ENCODE results near the gene LDLRAD4. TPM values are rescaled to one million over a fixed set of nuclear protein-coding genes. Genes with fewer than 3 reads are reported as not detected.

LDLRAD4 gene
- total RNA-seq, 1 donor: 50.9 TPM

- Histone ChIP-seq H3K4me3 (ENCODE audit: low read length) (no peak overlapping the region), H3K4me1 (ENCODE audit: insufficient read depth, low read length) (no peaks in the 10 kb centered on the region), H3K27me3 (ENCODE audit: insufficient read depth, low read length) (no peaks in the 10 kb centered on the region), H3K9me3 (ENCODE audit: low read depth, low read length) (no peaks in the 10 kb centered on the region)
Observed at GRCh38 chr18:13524054-13524453, 305.5 kb downstream of the LDLRAD4 start.

GRCh38 chr18:13524811-13525210 lies 306.3 kb downstream of the LDLRAD4 start:
- H3K9me3 ChIP-seq (ENCODE audit: low read depth, low read length): no peaks in the 10 kb centered on the region
- no peak overlapping the region for H3K4me3 ChIP-seq (ENCODE audit: low read length)
- no peaks in the 10 kb centered on the region for H3K27me3 ChIP-seq (ENCODE audit: insufficient read depth, low read length)
- no peaks in the 10 kb centered on the region for H3K4me1 ChIP-seq (ENCODE audit: insufficient read depth, low read length)

GRCh38 chr18:13525381-13526029 lies 306.9 kb downstream of the LDLRAD4 start:
- H3K4me1 ChIP-seq (ENCODE audit: insufficient read depth, low read length): peaks cover 6% of the 10 kb centered on the region
- H3K9me3 ChIP-seq (ENCODE audit: low read depth, low read length): no peaks in the 10 kb centered on the region
- no peaks in the 10 kb centered on the region for H3K27me3 ChIP-seq (ENCODE audit: insufficient read depth, low read length)
- H3K4me3 ChIP-seq (ENCODE audit: low read length): no peak overlapping the region

- no peak overlapping the region for H3K4me3 ChIP-seq (ENCODE audit: low read length)
- H3K4me1 ChIP-seq (ENCODE audit: insufficient read depth, low read length): peaks cover 7% of the 10 kb centered on the region
- H3K9me3 ChIP-seq (ENCODE audit: low read depth, low read length): no peaks in the 10 kb centered on the region
- H3K27me3 ChIP-seq (ENCODE audit: insufficient read depth, low read length): no peaks in the 10 kb centered on the region
Observed at GRCh38 chr18:13526519-13526918, 308.0 kb downstream of the LDLRAD4 start.

GRCh38 chr18:13527256-13527655 lies 308.7 kb downstream of the LDLRAD4 start:
- Histone ChIP-seq H3K4me3 (ENCODE audit: low read length) (no peak overlapping the region), H3K9me3 (ENCODE audit: low read depth, low read length) (no peaks in the 10 kb centered on the region)

GRCh38 chr18:13527730-13528129 lies 309.2 kb downstream of the LDLRAD4 start:
- H3K4me1 ChIP-seq (ENCODE audit: insufficient read depth, low read length): peaks cover 7% of the 10 kb centered on the region
- H3K4me3 ChIP-seq (ENCODE audit: low read length): no peak overlapping the region
- no peaks in the 10 kb centered on the region for H3K9me3 ChIP-seq (ENCODE audit: low read depth, low read length)
- H3K27me3 ChIP-seq (ENCODE audit: insufficient read depth, low read length): no peaks in the 10 kb centered on the region

More at GRCh38 chr18:13527256-13527655, 308.7 kb downstream of the LDLRAD4 start:
- no peaks in the 10 kb centered on the region for H3K27me3 ChIP-seq (ENCODE audit: insufficient read depth, low read length)
- H3K4me1 ChIP-seq (ENCODE audit: insufficient read depth, low read length): peaks cover 7% of the 10 kb centered on the region

- H3K9me3 ChIP-seq (ENCODE audit: low read depth, low read length): no peaks in the 10 kb centered on the region
- no peak overlapping the region for H3K4me3 ChIP-seq (ENCODE audit: low read length)
- peaks cover 7% of the 10 kb centered on the region for H3K4me1 ChIP-seq (ENCODE audit: insufficient read depth, low read length)
- H3K27me3 ChIP-seq (ENCODE audit: insufficient read depth, low read length): no peaks in the 10 kb centered on the region
Observed at GRCh38 chr18:13528739-13529392, 310.3 kb downstream of the LDLRAD4 start.

- no peak overlapping the region for H3K4me3 ChIP-seq (ENCODE audit: low read length)
- H3K4me1 ChIP-seq (ENCODE audit: insufficient read depth, low read length): peaks cover 7% of the 10 kb centered on the region
- H3K27me3 ChIP-seq (ENCODE audit: insufficient read depth, low read length): no peaks in the 10 kb centered on the region
- H3K9me3 ChIP-seq (ENCODE audit: low read depth, low read length): no peaks in the 10 kb centered on the region
Observed at GRCh38 chr18:13530033-13530878, 311.7 kb downstream of the LDLRAD4 start.

GRCh38 chr18:13530879-13531387 lies 312.4 kb downstream of the LDLRAD4 start:
- peaks cover 7% of the 10 kb centered on the region for H3K4me1 ChIP-seq (ENCODE audit: insufficient read depth, low read length)
- H3K27me3 ChIP-seq (ENCODE audit: insufficient read depth, low read length): no peaks in the 10 kb centered on the region
- no peaks in the 10 kb centered on the region for H3K9me3 ChIP-seq (ENCODE audit: low read depth, low read length)
- no peak overlapping the region for H3K4me3 ChIP-seq (ENCODE audit: low read length)

- peaks cover 7% of the 10 kb centered on the region for H3K4me1 ChIP-seq (ENCODE audit: insufficient read depth, low read length)
- H3K4me3 ChIP-seq (ENCODE audit: low read length): no peak overlapping the region
- no peaks in the 10 kb centered on the region for H3K27me3 ChIP-seq (ENCODE audit: insufficient read depth, low read length)
- no peaks in the 10 kb centered on the region for H3K9me3 ChIP-seq (ENCODE audit: low read depth, low read length)
Observed at GRCh38 chr18:13531681-13532325, 313.2 kb downstream of the LDLRAD4 start.

- Histone ChIP-seq H3K27me3 (ENCODE audit: insufficient read depth, low read length) (no peaks in the 10 kb centered on the region), H3K4me1 (ENCODE audit: insufficient read depth, low read length) (peaks cover 12% of the 10 kb centered on the region), H3K4me3 (ENCODE audit: low read length) (no peak overlapping the region), H3K9me3 (ENCODE audit: low read depth, low read length) (no peaks in the 10 kb centered on the region)
Observed at GRCh38 chr18:13532406-13533075, 314.0 kb downstream of the LDLRAD4 start.

- Histone ChIP-seq H3K27me3 (ENCODE audit: insufficient read depth, low read length) (no peaks in the 10 kb centered on the region), H3K4me3 (ENCODE audit: low read length) (no peak overlapping the region), H3K9me3 (ENCODE audit: low read depth, low read length) (no peaks in the 10 kb centered on the region), H3K4me1 (ENCODE audit: insufficient read depth, low read length) (peaks cover 24% of the 10 kb centered on the region)
Observed at GRCh38 chr18:13534631-13535030, 316.1 kb downstream of the LDLRAD4 start.

GRCh38 chr18:13536578-13536977 lies 318.0 kb downstream of the LDLRAD4 start:
- Histone ChIP-seq H3K9me3 (ENCODE audit: low read depth, low read length) (no peaks in the 10 kb centered on the region), H3K4me1 (ENCODE audit: insufficient read depth, low read length) (peaks cover 26% of the 10 kb centered on the region), H3K4me3 (ENCODE audit: low read length) (no peak overlapping the region), H3K27me3 (ENCODE audit: insufficient read depth, low read length) (no peaks in the 10 kb centered on the region)

GRCh38 chr18:13537022-13537780 lies 318.6 kb downstream of the LDLRAD4 start:
- no peaks in the 10 kb centered on the region for H3K27me3 ChIP-seq (ENCODE audit: insufficient read depth, low read length)
- H3K4me1 ChIP-seq (ENCODE audit: insufficient read depth, low read length): peaks cover 26% of the 10 kb centered on the region
- no peaks in the 10 kb centered on the region for H3K9me3 ChIP-seq (ENCODE audit: low read depth, low read length)
- H3K4me3 ChIP-seq (ENCODE audit: low read length): no peak overlapping the region

All from mononuclear cell (primary cell).